GM12878 (cell line): ENCODE measurements around the gene R3HDM2. TPM values are rescaled to one million over a fixed set of nuclear protein-coding genes. Genes with fewer than 3 reads are reported as not detected.

Experiments used
- ATAC-seq: fragments of 200-7000 bp; cut with Tn5 transposase; 3 replicates; pipeline ENCODE4 v1.9.1; 2020; ENCODE audit warnings: mild to moderate bottlenecking, moderate library complexity
- BruUV-seq: library from RNA; stranded (reverse); fragments of 400-500 nt; replicated peaks from 2 replicates; lab custom pipeline; 2021; lab: Mats Ljungman, UMichigan
- CTCF ChIA-PET: fragments of 300-600 bp; sonication (Branson Sonifier 250); formaldehyde crosslinking; extraction: SDS; loops from one replicate; lab custom pipeline; 2021; ENCODE audit warnings: inconsistent platforms; lab: Yijun Ruan, JAX
- POLR2A ChIA-PET: fragments of 350-600 bp; formaldehyde crosslinking; extraction: SDS; loops from one replicate; lab custom pipeline; 2021; ENCODE audit warnings: inconsistent platforms; lab: Charles Lee
- RAD21 ChIA-PET: fragments of 300-600 bp; sonication (Branson Sonifier 250); formaldehyde crosslinking; loops from one replicate; lab custom pipeline; 2023; ENCODE audit warnings: antibody characterized with exemption; ENCODE audit not compliant: unreplicated experiment; lab: Charles Lee
- SMC1A ChIA-PET: fragments of 300-600 bp; sonication (Branson Sonifier 250); formaldehyde crosslinking; loops from one replicate; lab custom pipeline; 2023; ENCODE audit not compliant: unreplicated experiment, uncharacterized antibody; lab: Charles Lee
- DNase-seq: peaks from one replicate; pipeline ENCODE4 v3.0.0-alpha.2; 2011; ENCODE audit warnings: low read depth, low spot score
- FAIRE-seq: peaks from 3 replicates; lab custom pipeline; 2011; peaks lifted over from hg19 to GRCh38; lab: Jason Lieb, UNC
- H2AFZ ChIP-seq: 2 replicates; pipeline ENCODE4 v1.6.0; 2011; ENCODE audit warnings: low read depth, low read length, control low read depth; ENCODE audit not compliant: control insufficient read depth
- H3K27ac ChIP-seq: 2 replicates; pipeline ENCODE4 v1.5.1; 2011; ENCODE audit warnings: control low read depth; ENCODE audit not compliant: control insufficient read depth, insufficient read depth
- H3K27me3 ChIP-seq, 2 experiments: replicated peaks in 1 of 2; 2 replicates each; pipeline versions ENCODE4 v1.6.0 to v1.6.1; 2011; ENCODE audit warnings: low read length in 1 of 2; ENCODE audit not compliant: control insufficient read depth in 2 of 2, insufficient read depth in 2 of 2
- H3K36me3 ChIP-seq, 2 experiments: 2 replicates each; pipeline ENCODE4 v1.5.1; 2011; ENCODE audit warnings: low read length in 1 of 2; ENCODE audit not compliant: control insufficient read depth in 2 of 2, insufficient read depth in 2 of 2
- H3K4me1 ChIP-seq: 2 replicates; pipeline ENCODE4 v1.6.1; 2011; ENCODE audit warnings: mild to moderate bottlenecking, low read length, moderate library complexity, mixed read lengths; ENCODE audit not compliant: control insufficient read depth, insufficient read depth
- H3K4me2 ChIP-seq: 2 replicates; pipeline ENCODE4 v1.6.0; 2011; ENCODE audit warnings: control low read depth; ENCODE audit not compliant: control insufficient read depth, insufficient read depth
- H3K4me3 ChIP-seq: fragments of 200-600 bp; sonication (generic); 2 replicates; pipeline ENCODE4 v1.5.1; 2016
- H3K79me2 ChIP-seq: 2 replicates; pipeline ENCODE4 v1.6.0; 2011; ENCODE audit warnings: low read length; ENCODE audit not compliant: control insufficient read depth, insufficient read depth
- H3K9ac ChIP-seq: 2 replicates; pipeline ENCODE4 v1.8.0; 2011; ENCODE audit warnings: low read length, control low read depth, mixed read lengths; ENCODE audit not compliant: control insufficient read depth, insufficient read depth
- H3K9me3 ChIP-seq: replicated peaks from 3 replicates; pipeline ENCODE4 v1.5.1; 2011; ENCODE audit warnings: mild to moderate bottlenecking, low read length; ENCODE audit not compliant: control insufficient read depth, insufficient read depth
- H4K20me1 ChIP-seq: 2 replicates; pipeline ENCODE4 v1.6.0; 2011; ENCODE audit not compliant: control insufficient read depth, insufficient read depth
- EED ChIP-seq: sonication (generic); IDR thresholded peaks from 2 replicates; pipeline ENCODE4 v1.6.1; 2016; ENCODE audit warnings: antibody characterized with exemption, low read depth
- HSF1 ChIP-seq: fragments of 150-350 bp; IDR thresholded peaks from 2 replicates; pipeline ENCODE4 v1.6.1; 2014; ENCODE audit warnings: mild to moderate bottlenecking, low read depth, low read length
- NFYA ChIP-seq: IDR thresholded peaks from 2 replicates; pipeline ENCODE4 v1.6.1; 2011; ENCODE audit warnings: low read depth, mild to moderate bottlenecking, low read length, improper control_type of control experiment, borderline replicate concordance
- SUZ12 ChIP-seq: fragments of 200-600 bp; sonication (generic); IDR thresholded peaks from one replicate; pipeline ENCODE4 v1.6.1; 2018; ENCODE audit warnings: antibody characterized with exemption, mild to moderate bottlenecking; ENCODE audit not compliant: unreplicated experiment
- WGBS: methylation state at CpG from one replicate; pipeline ENCODE4 v1.1.6; 2016; ENCODE audit warnings: low lambda C conversion rate; ENCODE audit not compliant: insufficient replicate concordance, insufficient coverage; ENCODE audit errors: missing lambda C conversion rate; 5-methylcytosine and 5-hydroxymethylcytosine counted together
- in situ Hi-C: fragments of 300-500 bp; cut with MboI; formaldehyde crosslinking; loops from 9 replicates; pipeline ENCODE4 v1.14.3; 2018; ENCODE audit warnings: mixed read lengths
- intact Hi-C: fragments of 100-400 bp; cut with micrococcal nuclease; formaldehyde crosslinking; loops from one replicate; pipeline ENCODE4 v1.14.2; 2022; ENCODE audit not compliant: unreplicated experiment
- polyA plus RNA-seq, 11 experiments: library from polyadenylated mRNA; depleted of rRNA in 4 of 11; unstranded in 6 of 11; stranded (reverse) in 5 of 11; fragments of >200 nt; fragmentation: Nextera tagmentation in 4 of 11; fragmentation: Illumina TruSeq in 1 of 11; extraction: Ambion mirVana in 4 of 11; extraction: Trizol in 1 of 11; gene quantifications; 1 replicate in 1 of 11; 2 replicates in 10 of 11; pipeline versions ENCODE4 v1.2.1 to v1.2.3, GENCODE V29; 2011 to 2016; ENCODE audit warnings: inconsistent platforms in 2 of 11, missing spikeins in 2 of 11, low read depth in 1 of 11
- total RNA-seq, 4 experiments: library from RNA; depleted of rRNA in 3 of 4; stranded (reverse); fragments of >200 nt in 3 of 4; fragmentation: Illumina TruSeq in 1 of 4; extraction: Trizol in 1 of 4; gene quantifications; 2 replicates each; pipeline versions ENCODE4 v1.2.1 to v1.2.3, GENCODE V29; 2013 to 2021

The R3HDM2 gene
- total and polyA plus RNA-seq, 10 of the 15 experiments (the other 5 are each of a cell fraction or from before 2014, with no cell fraction given) = 4.6 to 26.1 (median 11.2) TPM

DNA sequence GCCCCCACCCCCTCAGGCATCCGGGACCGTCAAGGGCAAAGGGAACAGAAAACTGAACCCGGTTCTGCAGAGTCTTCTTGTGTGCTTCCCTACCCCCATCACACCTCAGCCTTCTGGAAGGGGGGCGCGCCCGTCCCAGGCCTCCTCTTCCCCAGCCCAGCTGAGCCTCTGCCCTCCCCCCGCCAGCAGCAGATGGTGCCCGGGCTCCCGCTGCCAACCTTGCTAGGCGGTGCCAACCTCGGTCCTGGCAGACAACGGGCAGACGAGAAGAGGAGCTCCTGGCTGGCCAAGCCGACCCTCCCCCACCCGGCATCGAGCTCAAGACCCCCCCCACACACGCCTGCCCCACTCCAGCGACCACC, 188.5 kb downstream of the R3HDM2 start (continued):
- no peak for TF ChIP-seq HSF1
- TF ChIP-seq EED = no peak

DNA sequence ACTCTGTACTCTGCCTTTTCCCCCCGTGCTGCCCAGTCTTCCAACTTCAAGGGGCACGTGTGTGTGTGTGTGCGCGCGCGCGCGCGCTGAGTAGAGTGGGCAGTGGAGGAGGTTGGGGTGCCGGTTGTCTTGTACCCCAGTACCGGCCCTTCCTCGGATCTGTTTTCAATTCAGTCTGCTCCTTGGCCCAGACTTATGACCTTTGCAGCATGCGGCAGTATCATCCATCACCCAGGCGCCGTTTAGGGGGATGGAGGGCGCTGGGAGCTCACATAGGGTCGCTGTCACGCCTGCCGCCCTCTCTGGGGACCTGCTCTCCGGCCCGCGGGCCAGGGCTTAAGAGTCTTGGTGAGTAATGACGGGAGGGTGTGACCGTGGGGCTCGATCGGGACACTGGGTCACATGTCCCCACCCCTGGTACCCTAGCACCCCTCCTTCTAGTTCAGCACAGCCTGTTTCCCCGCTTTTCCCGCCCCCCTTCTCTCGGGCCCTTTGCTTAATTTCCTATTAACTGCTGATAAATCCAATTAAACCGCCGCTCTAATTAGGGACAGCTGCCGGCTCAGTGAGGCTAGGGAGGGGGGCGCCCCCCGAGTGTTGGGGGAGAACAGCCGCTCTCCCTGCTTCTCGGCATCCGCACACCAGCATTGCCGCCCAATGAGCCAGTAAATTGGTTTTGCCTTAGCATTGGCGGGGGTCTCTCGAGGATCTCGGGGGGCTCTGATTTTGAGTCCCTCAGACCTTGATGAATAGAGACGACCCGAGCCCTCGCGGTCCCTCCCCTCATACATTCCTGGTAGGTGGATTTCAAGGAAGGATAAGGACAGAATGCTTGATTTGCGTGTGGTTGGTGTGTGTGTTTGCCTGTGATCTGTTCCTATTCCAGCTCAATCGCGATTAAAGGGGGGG, 189.2 kb downstream of the R3HDM2 start:
- Histone ChIP-seq H3K36me3 (no peaks in the 10 kb centered on the region), H3K4me2 (no peak overlapping the region), H4K20me1 (peaks cover 2% of the 10 kb centered on the region; the same call in 1 of the 2 replicates), H2AFZ (no peak overlapping the region), H3K79me2 (no peaks in the 10 kb centered on the region), H3K27ac (no peak overlapping the region), H3K9ac (no peak overlapping the region), H3K4me3 (no peak overlapping the region), H3K9me3 (no peaks in the 10 kb centered on the region), H3K4me1 (peaks cover 50% of the 10 kb centered on the region), H3K27me3 (peaks cover 5 to 8% of the 10 kb centered on the region in 2 experiments; a peak in 3 of 4 replicates)
- no TSS peak for BruUV-seq
- RAD21 ChIA-PET = interaction anchor here (1.0 to 14.4 kb wide), 8 partner anchors 12 to 217 kb away, joined by 3 to 85 read pairs (median 6); partner anchors contain the start of genes GLI1, INHBE and SHMT2
- ATAC-seq (no peak), FAIRE-seq (peak; percentile 61), DNase-seq (no peak)
- intact Hi-C loops (loop anchor here (2.0 to 5.0 kb wide), 2 partner anchors 59 to 119 kb away; no protein-coding TSS in a partner anchor), in situ Hi-C loops (no loop called here)
- no peak for TF ChIP-seq NFYA
- TF ChIP-seq SUZ12 = peak; percentile 31
- SMC1A ChIA-PET = interaction anchor here (1.0 to 8.1 kb wide), 4 partner anchors 12 to 217 kb away, joined by 3 to 55 read pairs (median 8); partner anchors contain the start of genes INHBE and SHMT2
- WGBS = 22% methylated on average over 48 of the region's 48 CpGs
- CTCF ChIA-PET = interaction anchor here (1.1 to 10.7 kb wide), 22 partner anchors 9 to 475 kb away, joined by 3 to 271 read pairs (median 8); partner anchors contain the start of genes INHBE, LRP1, SHMT2 and STAC3
- POLR2A ChIA-PET = interaction anchor here (0.5 to 2.8 kb wide), 6 partner anchors 12 to 665 kb away, joined by 3 to 15 read pairs (median 4); partner anchors contain the start of gene SHMT2
